PFSK-1 (cell line): ENCODE measurements around the gene MAP6.

Experiments
- FOXP2 ChIP-seq: optimal IDR thresholded peaks from 2 replicates; pipeline ENCODE3; 2011; ENCODE audit warnings: borderline replicate concordance, control low read depth, inconsistent platforms; ENCODE audit not compliant: insufficient read depth; ENCODE audit errors: extremely low read length, extremely low read depth
- POLR2AphosphoS5 ChIP-seq: IDR thresholded peaks from 2 replicates; pipeline ENCODE4 v1.6.1; 2012; ENCODE audit warnings: low read depth, mild to moderate bottlenecking, control low read depth, low read length, moderate library complexity
- SIN3A ChIP-seq: IDR thresholded peaks from 2 replicates; pipeline ENCODE4 v1.6.1; 2012; ENCODE audit warnings: mild to moderate bottlenecking, low read length, moderate library complexity, borderline replicate concordance; ENCODE audit not compliant: insufficient read depth
- TAF1 ChIP-seq: IDR thresholded peaks from 2 replicates; pipeline ENCODE4 v1.6.1; 2012; ENCODE audit warnings: low read length, control low read depth, borderline replicate concordance; ENCODE audit not compliant: insufficient read depth
- TF ChIP-seq, protein P1 (sequence below), 2 experiments: IDR thresholded peaks; 2 replicates each; pipeline versions ENCODE4 v1.6.1 to v1.8.0; 2011 to 2012; ENCODE audit warnings: low read depth in 2 of 2, low read length in 2 of 2, control low read depth in 1 of 2, inconsistent platforms in 1 of 2, mild to moderate bottlenecking in 1 of 2, moderate library complexity in 1 of 2; ENCODE audit not compliant: insufficient read depth in 1 of 2

DNA sequence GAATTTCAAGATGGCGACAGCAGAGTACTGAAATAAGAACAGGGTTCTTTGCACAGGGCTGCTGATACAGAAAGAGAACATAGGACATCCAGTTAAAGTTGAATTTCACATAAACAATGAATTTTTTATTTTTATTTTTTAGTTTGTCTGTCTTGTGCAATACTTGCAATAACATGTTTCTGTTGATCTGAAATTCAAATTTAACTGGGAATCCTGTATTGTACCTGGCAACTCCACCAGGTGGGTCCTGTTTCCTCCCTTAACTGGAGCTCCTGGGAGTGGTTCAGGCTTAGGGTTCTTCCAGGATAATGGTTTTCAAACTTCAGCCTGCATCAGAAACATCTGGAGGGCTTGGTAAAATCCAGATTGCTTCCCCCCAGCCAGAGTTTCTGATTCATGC, 121.7 kb downstream of the MAP6 start:
- TF ChIP-seq TAF1, result no peak
- TF ChIP-seq, protein P1, sequence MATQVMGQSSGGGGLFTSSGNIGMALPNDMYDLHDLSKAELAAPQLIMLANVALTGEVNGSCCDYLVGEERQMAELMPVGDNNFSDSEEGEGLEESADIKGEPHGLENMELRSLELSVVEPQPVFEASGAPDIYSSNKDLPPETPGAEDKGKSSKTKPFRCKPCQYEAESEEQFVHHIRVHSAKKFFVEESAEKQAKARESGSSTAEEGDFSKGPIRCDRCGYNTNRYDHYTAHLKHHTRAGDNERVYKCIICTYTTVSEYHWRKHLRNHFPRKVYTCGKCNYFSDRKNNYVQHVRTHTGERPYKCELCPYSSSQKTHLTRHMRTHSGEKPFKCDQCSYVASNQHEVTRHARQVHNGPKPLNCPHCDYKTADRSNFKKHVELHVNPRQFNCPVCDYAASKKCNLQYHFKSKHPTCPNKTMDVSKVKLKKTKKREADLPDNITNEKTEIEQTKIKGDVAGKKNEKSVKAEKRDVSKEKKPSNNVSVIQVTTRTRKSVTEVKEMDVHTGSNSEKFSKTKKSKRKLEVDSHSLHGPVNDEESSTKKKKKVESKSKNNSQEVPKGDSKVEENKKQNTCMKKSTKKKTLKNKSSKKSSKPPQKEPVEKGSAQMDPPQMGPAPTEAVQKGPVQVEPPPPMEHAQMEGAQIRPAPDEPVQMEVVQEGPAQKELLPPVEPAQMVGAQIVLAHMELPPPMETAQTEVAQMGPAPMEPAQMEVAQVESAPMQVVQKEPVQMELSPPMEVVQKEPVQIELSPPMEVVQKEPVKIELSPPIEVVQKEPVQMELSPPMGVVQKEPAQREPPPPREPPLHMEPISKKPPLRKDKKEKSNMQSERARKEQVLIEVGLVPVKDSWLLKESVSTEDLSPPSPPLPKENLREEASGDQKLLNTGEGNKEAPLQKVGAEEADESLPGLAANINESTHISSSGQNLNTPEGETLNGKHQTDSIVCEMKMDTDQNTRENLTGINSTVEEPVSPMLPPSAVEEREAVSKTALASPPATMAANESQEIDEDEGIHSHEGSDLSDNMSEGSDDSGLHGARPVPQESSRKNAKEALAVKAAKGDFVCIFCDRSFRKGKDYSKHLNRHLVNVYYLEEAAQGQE (IDR thresholded peaks at IDR 0.05; ENCODE audit: insufficient read depth in 1 of 2, low read depth in 2 of 2, low read length in 2 of 2), result no peak
- TF ChIP-seq POLR2AphosphoS5, result no peak
- TF ChIP-seq SIN3A, result no peak
- TF ChIP-seq FOXP2, result no peak
